ENCODE results near the gene TMX4. TPM values are rescaled to one million over a fixed set of nuclear protein-coding genes. Genes with fewer than 3 reads are reported as not detected.

The TMX4 gene
- total RNA-seq, 1 experiment from 2014 or later = 11.7 TPM

DNA sequence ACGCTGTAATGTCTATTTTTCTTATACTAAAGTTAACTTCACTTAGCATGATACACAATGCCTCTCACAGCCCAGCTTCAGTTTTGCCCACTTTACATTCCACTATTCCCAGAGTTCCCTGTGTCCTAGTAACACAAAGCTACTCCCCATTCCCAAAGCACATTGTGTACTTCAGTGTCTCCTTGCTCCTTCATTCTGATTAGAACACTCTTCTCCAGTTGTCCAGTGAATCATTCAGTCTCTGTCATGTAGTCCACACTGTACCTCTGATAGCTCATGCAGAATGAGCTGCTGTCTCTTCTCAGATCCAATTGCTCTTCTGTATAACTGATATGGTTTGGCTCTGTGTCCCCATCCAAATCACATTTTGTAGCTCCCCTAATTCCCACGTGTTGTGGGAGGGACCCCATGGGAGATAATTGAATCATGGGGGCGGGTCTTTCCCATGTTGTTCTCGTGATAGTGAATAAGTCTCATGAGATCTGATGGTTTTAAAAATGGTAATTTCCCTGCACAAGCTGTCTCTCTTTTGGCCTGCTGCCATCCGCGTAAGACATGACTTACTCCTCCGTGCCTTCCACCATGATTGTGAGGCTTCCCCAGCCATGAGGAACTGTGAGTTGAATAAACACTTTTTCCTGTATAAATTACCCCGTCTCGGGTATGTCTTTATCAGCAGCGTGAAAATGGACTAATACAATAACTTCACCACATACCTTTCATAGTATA lies 2.1 kb upstream of the TMX4 start:
- H3K27ac ChIP-seq (ENCODE audit: insufficient read length, low read depth, low read length) = no peak overlapping the region
- no peaks in the 10 kb centered on the region for H4K20me1 ChIP-seq (ENCODE audit: control insufficient read depth, insufficient read depth, insufficient read length)
- no peak overlapping the region for H3K56ac ChIP-seq (ENCODE audit: insufficient read length, low read depth, low read length)
- no peaks in the 10 kb centered on the region for H3K36me3 Mint-ChIP-seq (ENCODE audit: insufficient read depth in 1 of 3, low read depth in 3 of 3)
- H3K9me3 Mint-ChIP-seq = no peaks in the 10 kb centered on the region; a peak in 1 of 5 replicates
- H3K4me2 ChIP-seq (ENCODE audit: insufficient read depth, insufficient read length, low read length) = no peak overlapping the region
- no peaks in the 10 kb centered on the region for H3K27me3 ChIP-seq (ENCODE audit: insufficient read depth, low read length)
- no peak overlapping the region for H2BK15ac ChIP-seq (ENCODE audit: low read depth, low read length)
- H3K27ac Mint-ChIP-seq = no peak overlapping the region
- WGBS (ENCODE audit: extremely low coverage, insufficient read length, low lambda C conversion rate) = no CpG with 5 or more reads among the region's 10 CpGs
- no peak overlapping the region for H3K14ac ChIP-seq (ENCODE audit: insufficient read depth, low read length)
- H2BK20ac ChIP-seq (ENCODE audit: low read depth, low read length, poor library complexity, severe bottlenecking) = no peak overlapping the region
- no peaks in the 10 kb centered on the region for H3K9me3 ChIP-seq (ENCODE audit: control insufficient read depth, low read depth, low read length)
- no peak overlapping the region for H3T11ph ChIP-seq (ENCODE audit: low read length)
- H3K23me2 ChIP-seq (ENCODE audit: insufficient read length, low read depth, low read length, poor library complexity, severe bottlenecking) = peaks cover 3% of the 10 kb centered on the region
- no peak overlapping the region for H2AFZ ChIP-seq (ENCODE audit: low read length)
- H2AK5ac ChIP-seq (ENCODE audit: insufficient read length, low read length) = no peak overlapping the region
- no peak overlapping the region for H3K4ac ChIP-seq (ENCODE audit: low read depth, low read length)
- H3K79me1 ChIP-seq (ENCODE audit: insufficient read depth, low read depth, low read length, poor library complexity, severe bottlenecking) = no peaks in the 10 kb centered on the region
- no peak overlapping the region for H3K4me3 Mint-ChIP-seq
- H3K23ac ChIP-seq (ENCODE audit: insufficient read length, low read depth, low read length) = no peak overlapping the region
- H4K5ac ChIP-seq (ENCODE audit: insufficient read length, low read depth, low read length) = no peak overlapping the region
- DNase-seq = no peak
- peaks cover 0 to 10% of the 10 kb centered on the region in 2 experiments for H3K4me1 Mint-ChIP-seq
- H2BK5ac ChIP-seq (ENCODE audit: insufficient read length, low read length) = no peak overlapping the region
- no peak overlapping the region for H4K91ac ChIP-seq (ENCODE audit: insufficient read length, low read depth, low read length)
- no peak overlapping the region for H3K9ac ChIP-seq (ENCODE audit: extremely low read depth, insufficient read length, low read length)
- TF ChIP-seq, protein P1, sequence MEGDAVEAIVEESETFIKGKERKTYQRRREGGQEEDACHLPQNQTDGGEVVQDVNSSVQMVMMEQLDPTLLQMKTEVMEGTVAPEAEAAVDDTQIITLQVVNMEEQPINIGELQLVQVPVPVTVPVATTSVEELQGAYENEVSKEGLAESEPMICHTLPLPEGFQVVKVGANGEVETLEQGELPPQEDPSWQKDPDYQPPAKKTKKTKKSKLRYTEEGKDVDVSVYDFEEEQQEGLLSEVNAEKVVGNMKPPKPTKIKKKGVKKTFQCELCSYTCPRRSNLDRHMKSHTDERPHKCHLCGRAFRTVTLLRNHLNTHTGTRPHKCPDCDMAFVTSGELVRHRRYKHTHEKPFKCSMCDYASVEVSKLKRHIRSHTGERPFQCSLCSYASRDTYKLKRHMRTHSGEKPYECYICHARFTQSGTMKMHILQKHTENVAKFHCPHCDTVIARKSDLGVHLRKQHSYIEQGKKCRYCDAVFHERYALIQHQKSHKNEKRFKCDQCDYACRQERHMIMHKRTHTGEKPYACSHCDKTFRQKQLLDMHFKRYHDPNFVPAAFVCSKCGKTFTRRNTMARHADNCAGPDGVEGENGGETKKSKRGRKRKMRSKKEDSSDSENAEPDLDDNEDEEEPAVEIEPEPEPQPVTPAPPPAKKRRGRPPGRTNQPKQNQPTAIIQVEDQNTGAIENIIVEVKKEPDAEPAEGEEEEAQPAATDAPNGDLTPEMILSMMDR (conservative IDR thresholded peaks at IDR 0.05) = no peak
- H2BK12ac ChIP-seq (ENCODE audit: insufficient read length, low read depth, low read length) = no peak overlapping the region
- H3K27me3 Mint-ChIP-seq (ENCODE audit: low read depth) = no peaks in the 10 kb centered on the region; the same call in 1 of the 2 replicates
- H4K8ac ChIP-seq (replicated peaks; ENCODE audit: insufficient read length, low read depth, low read length) = no peak overlapping the region
- H2BK120ac ChIP-seq (ENCODE audit: low read depth, low read length, poor library complexity, severe bottlenecking) = no peak overlapping the region
- no peaks in the 10 kb centered on the region for H3K4me1 ChIP-seq (ENCODE audit: insufficient read depth, low read length)
- no peaks in the 10 kb centered on the region for H3K79me2 ChIP-seq (ENCODE audit: insufficient read depth, low read length)
- no peak overlapping the region for H3K18ac ChIP-seq (ENCODE audit: insufficient read length, low read depth, low read length)
